ENCODE results near the gene CYP27B1.

CYP27B1 gene

GRCh38 chr12:57712701-57713100, 54.2 kb downstream of the CYP27B1 start:
- DNase-seq (ENCODE audit: extremely low spot score, insufficient read length, low read depth), result no peak
- FAIRE-seq, result no peak

Data from GM18507 (cell line).